HepG2 (cell line): ENCODE measurements around the gene RAC3. TPM values are rescaled to one million over a fixed set of nuclear protein-coding genes. Genes with fewer than 3 reads are reported as not detected.

Experiments
- AFF4 ChIP-seq: sonication (generic); formaldehyde crosslinking; IDR thresholded peaks from 2 replicates; pipeline ENCODE4 v1.4.0; 2020; ENCODE audit warnings: missing genetic modification reagents
- CCAR2 ChIP-seq: fragments of 200-400 bp; formaldehyde crosslinking; optimal IDR thresholded peaks from 2 replicates; pipeline ENCODE3; 2018; ENCODE audit warnings: low read depth, mild to moderate bottlenecking, low read length, moderate library complexity
- HINFP ChIP-seq: sonication (generic); formaldehyde crosslinking; IDR thresholded peaks from 2 replicates; pipeline ENCODE4 v1.4.0; 2020; ENCODE audit warnings: low read depth, mild to moderate bottlenecking, missing genetic modification reagents
- NR2F1 ChIP-seq, 2 experiments: fragments of 450-650 bp in 1 of 2; formaldehyde crosslinking in 1 of 2; IDR thresholded peaks; 2 replicates each; pipeline versions ENCODE4 v1.5.0 to v1.6.1; 2016 to 2020; ENCODE audit warnings: mild to moderate bottlenecking in 1 of 2, missing compliant biosample characterization in 1 of 2, missing genetic modification reagents in 1 of 2, moderate library complexity in 1 of 2
- PBX3 ChIP-seq: sonication (generic); formaldehyde crosslinking; IDR thresholded peaks from 2 replicates; pipeline ENCODE4 v1.8.1; 2023; ENCODE audit warnings: missing genetic modification reagents, inconsistent platforms, borderline replicate concordance
- SALL2 ChIP-seq: sonication (generic); formaldehyde crosslinking; IDR thresholded peaks from 2 replicates; pipeline ENCODE4 v1.8.1; 2023; ENCODE audit warnings: mild to moderate bottlenecking, missing genetic modification reagents, inconsistent platforms
- STAG1 ChIP-seq: sonication (generic); formaldehyde crosslinking; IDR thresholded peaks from 2 replicates; pipeline ENCODE4 v1.4.0; 2020; ENCODE audit warnings: missing genetic modification reagents
- ZKSCAN5 ChIP-seq: sonication (generic); formaldehyde crosslinking; IDR thresholded peaks from 2 replicates; pipeline ENCODE4 v1.5.1; 2020; ENCODE audit warnings: mild to moderate bottlenecking, missing genetic modification reagents
- ZNF138 ChIP-seq: sonication (generic); formaldehyde crosslinking; IDR thresholded peaks from 2 replicates; pipeline ENCODE4 v1.5.0; 2020; ENCODE audit warnings: mild to moderate bottlenecking, low read depth, missing genetic modification reagents
- ZNF230 ChIP-seq: sonication (generic); formaldehyde crosslinking; IDR thresholded peaks from 2 replicates; pipeline ENCODE4 v1.4.0; 2020; ENCODE audit warnings: mild to moderate bottlenecking, missing genetic modification reagents
- ZNF24 ChIP-seq: fragments of 450-650 bp; IDR thresholded peaks from 2 replicates; pipeline ENCODE4 v1.6.1; 2017; ENCODE audit warnings: antibody characterized with exemption, mild to moderate bottlenecking
- ZNF274 ChIP-seq: sonication (generic); formaldehyde crosslinking; IDR thresholded peaks from 2 replicates; pipeline ENCODE4 v1.5.1; 2020; ENCODE audit warnings: mild to moderate bottlenecking, missing genetic modification reagents
- ZNF451 ChIP-seq: sonication (generic); formaldehyde crosslinking; IDR thresholded peaks from 2 replicates; pipeline ENCODE4 v1.5.0; 2020; ENCODE audit warnings: mild to moderate bottlenecking, missing genetic modification reagents
- ZNF816 ChIP-seq: sonication (generic); formaldehyde crosslinking; IDR thresholded peaks from 2 replicates; pipeline ENCODE4 v1.8.0; 2022; ENCODE audit warnings: missing genetic modification reagents, mild to moderate bottlenecking, borderline replicate concordance
- polyA plus RNA-seq, 8 experiments: library from polyadenylated mRNA; depleted of rRNA in 3 of 8; stranded (reverse) in 7 of 8; unstranded in 1 of 8; fragments of >200 nt; fragmentation: Illumina TruSeq in 4 of 8; extraction: Trizol in 4 of 8; gene quantifications; 2 replicates each; pipeline versions ENCODE4 v1.2.1 to v1.2.3, GENCODE V29; 2011 to 2016; ENCODE audit warnings: low read depth in 4 of 8, missing spikeins in 1 of 8, mixed read lengths in 1 of 8; ENCODE audit not compliant: insufficient read depth in 1 of 8
- total RNA-seq, 5 experiments: library from RNA; depleted of rRNA; stranded (reverse); fragments of >200 nt; fragmentation: Illumina TruSeq; extraction: Trizol; gene quantifications; 2 replicates each; pipeline ENCODE4 v1.2.3, GENCODE V29; 2016; ENCODE audit warnings: low read depth in 1 of 5
- TF ChIP-seq, protein P1 (sequence below): sonication (generic); formaldehyde crosslinking; IDR thresholded peaks from 2 replicates; pipeline ENCODE4 v1.8.1; 2023; ENCODE audit warnings: mild to moderate bottlenecking, missing genetic modification reagents
- TF ChIP-seq, protein P2 (sequence below): sonication (generic); formaldehyde crosslinking; IDR thresholded peaks from 2 replicates; pipeline ENCODE4 v1.5.0; 2020; ENCODE audit warnings: mild to moderate bottlenecking, missing genetic modification reagents

Gene RAC3
- total and polyA plus RNA-seq, 2 of the 13 experiments (the other 11 are each of a cell fraction or from before 2014, with no cell fraction given) = 10.5 to 21.3 TPM

DNA sequence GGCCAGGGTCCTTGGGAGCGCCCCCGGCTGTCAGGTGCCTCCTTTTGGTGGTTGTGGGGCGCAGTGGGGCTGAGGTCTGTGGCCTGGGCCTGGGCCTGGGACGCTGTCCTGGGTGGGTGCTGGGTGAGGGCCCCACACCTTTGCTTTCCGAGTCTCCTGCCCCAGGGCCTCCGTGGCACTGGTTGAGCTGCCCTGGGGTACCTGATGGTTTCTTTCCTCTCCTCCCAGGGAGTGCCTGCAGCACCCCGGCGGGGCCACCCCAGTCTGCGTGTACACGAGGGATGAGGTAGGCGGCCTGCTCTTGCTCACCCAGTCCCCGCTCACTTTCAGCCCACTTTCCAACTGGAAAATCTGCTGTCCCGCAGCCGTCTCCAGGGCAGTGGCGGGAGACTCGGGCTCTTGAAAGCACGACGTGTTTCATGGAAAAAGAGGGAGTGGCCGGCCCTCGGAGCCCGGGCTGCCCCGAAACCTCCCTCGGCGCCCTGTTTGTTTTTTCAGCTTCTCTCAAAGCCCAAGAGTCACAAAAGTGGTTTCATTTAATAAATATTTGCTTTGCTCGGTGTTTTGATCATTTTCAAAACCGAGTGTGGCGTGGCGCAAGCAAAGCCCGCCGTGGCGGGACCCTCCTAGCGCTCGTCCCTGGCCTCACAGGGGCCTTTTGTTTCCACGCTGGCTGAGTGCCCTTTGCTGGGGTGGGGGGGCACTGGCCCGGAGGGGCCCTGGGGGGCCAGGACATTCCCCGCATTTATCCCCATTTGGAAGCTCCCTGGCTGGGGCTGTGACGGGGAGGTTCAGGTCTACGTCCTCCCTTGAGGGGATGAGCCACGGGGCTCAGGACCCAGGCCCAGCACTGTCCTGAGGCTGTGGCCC, 36.6 kb upstream of the RAC3 start (continued):
- TF ChIP-seq PBX3 (CRISPR knock-in tag) (peak; percentile 71; the same call in 1 of the 2 replicates), ZNF274 (CRISPR knock-in tag) (no peak), STAG1 (CRISPR knock-in tag) (peak; percentile 10; the same call in 1 of the 2 replicates), HINFP (CRISPR knock-in tag) (peak; percentile 25; the same call in 1 of the 2 replicates), SALL2 (peak; percentile 53; the same call in 1 of the 2 replicates), ZNF138 (CRISPR knock-in tag) (no peak; the same call in 1 of the 2 replicates), ZKSCAN5 (CRISPR knock-in tag) (no peak), CCAR2 (peak; percentile 75), ZNF816 (CRISPR knock-in tag) (peak; percentile 57), ZNF230 (CRISPR knock-in tag) (no peak; the same call in 1 of the 2 replicates), NR2F1 (CRISPR knock-in tag; IDR thresholded peaks at IDR 0.05) (peak; percentile 24 to 37; a peak in 1 of 4 replicates), ZNF24 (no peak), ZNF451 (CRISPR knock-in tag) (no peak), AFF4 (peak; percentile 92)
- TF ChIP-seq, protein P1, sequence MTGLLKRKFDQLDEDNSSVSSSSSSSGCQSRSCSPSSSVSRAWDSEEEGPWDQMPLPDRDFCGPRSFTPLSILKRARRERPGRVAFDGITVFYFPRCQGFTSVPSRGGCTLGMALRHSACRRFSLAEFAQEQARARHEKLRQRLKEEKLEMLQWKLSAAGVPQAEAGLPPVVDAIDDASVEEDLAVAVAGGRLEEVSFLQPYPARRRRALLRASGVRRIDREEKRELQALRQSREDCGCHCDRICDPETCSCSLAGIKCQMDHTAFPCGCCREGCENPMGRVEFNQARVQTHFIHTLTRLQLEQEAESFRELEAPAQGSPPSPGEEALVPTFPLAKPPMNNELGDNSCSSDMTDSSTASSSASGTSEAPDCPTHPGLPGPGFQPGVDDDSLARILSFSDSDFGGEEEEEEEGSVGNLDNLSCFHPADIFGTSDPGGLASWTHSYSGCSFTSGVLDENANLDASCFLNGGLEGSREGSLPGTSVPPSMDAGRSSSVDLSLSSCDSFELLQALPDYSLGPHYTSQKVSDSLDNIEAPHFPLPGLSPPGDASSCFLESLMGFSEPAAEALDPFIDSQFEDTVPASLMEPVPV (CRISPR knock-in tag) = no peak
- TF ChIP-seq, protein P2, sequence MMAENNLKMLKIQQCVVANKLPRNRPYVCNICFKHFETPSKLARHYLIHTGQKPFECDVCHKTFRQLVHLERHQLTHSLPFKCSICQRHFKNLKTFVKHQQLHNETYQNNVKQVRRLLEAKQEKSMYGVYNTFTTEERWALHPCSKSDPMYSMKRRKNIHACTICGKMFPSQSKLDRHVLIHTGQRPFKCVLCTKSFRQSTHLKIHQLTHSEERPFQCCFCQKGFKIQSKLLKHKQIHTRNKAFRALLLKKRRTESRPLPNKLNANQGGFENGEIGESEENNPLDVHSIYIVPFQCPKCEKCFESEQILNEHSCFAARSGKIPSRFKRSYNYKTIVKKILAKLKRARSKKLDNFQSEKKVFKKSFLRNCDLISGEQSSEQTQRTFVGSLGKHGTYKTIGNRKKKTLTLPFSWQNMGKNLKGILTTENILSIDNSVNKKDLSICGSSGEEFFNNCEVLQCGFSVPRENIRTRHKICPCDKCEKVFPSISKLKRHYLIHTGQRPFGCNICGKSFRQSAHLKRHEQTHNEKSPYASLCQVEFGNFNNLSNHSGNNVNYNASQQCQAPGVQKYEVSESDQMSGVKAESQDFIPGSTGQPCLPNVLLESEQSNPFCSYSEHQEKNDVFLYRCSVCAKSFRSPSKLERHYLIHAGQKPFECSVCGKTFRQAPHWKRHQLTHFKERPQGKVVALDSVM (CRISPR knock-in tag) = peak; percentile 42
